GM12892 (cell line): ENCODE data around the gene WDFY4.

Source experiments
- POLR2A ChIP-seq: IDR thresholded peaks from 2 replicates; pipeline ENCODE4 v1.6.1; 2011; ENCODE audit warnings: low read depth, low read length, control low read depth
- POLR2AphosphoS5 ChIP-seq: IDR thresholded peaks from 2 replicates; pipeline ENCODE4 v1.6.1; 2011; ENCODE audit warnings: low read depth, low read length, control low read depth
- TAF1 ChIP-seq: IDR thresholded peaks from 2 replicates; pipeline ENCODE4 v1.6.1; 2011; ENCODE audit warnings: low read depth, mild to moderate bottlenecking, control low read depth, low read length, borderline replicate concordance

- no peak for TF ChIP-seq POLR2A
- no peak for TF ChIP-seq POLR2AphosphoS5
- TF ChIP-seq TAF1: no peak
Measured at GRCh38 chr10:48938281-48938680, 253.6 kb downstream of the WDFY4 start.
